HCT116 (cell line): ENCODE data around the gene DCLK3.

Experiments
- EGR1 ChIP-seq: IDR thresholded peaks from 2 replicates; pipeline ENCODE4 v1.6.1; 2012; ENCODE audit warnings: low read depth
- JUND ChIP-seq: IDR thresholded peaks from 2 replicates; pipeline ENCODE4 v1.6.1; 2012
- POLR2A ChIP-seq: IDR thresholded peaks from 2 replicates; pipeline ENCODE4 v1.7.0; 2011; ENCODE audit warnings: borderline replicate concordance; ENCODE audit not compliant: insufficient read depth, insufficient read length; ENCODE audit errors: extremely low read depth
- RAD21 ChIP-seq: IDR thresholded peaks from 2 replicates; pipeline ENCODE4 v1.6.1; 2012; ENCODE audit warnings: low read depth, mild to moderate bottlenecking
- TF ChIP-seq, protein P1 (sequence below), 3 experiments: fragments of 200-600 bp in 1 of 3; sonication (generic) in 1 of 3; IDR thresholded peaks in 2 of 3; conservative IDR thresholded peaks in 1 of 3; 2 replicates each; pipeline ENCODE4 v1.5.1; 2012 to 2017; ENCODE audit warnings: low read depth in 2 of 3, low read length in 2 of 3, antibody characterized with exemption in 1 of 3, borderline replicate concordance in 1 of 3, control low read depth in 1 of 3, mild to moderate bottlenecking in 1 of 3, mixed read lengths in 1 of 3, mixed run types in 1 of 3, moderate library complexity in 1 of 3; ENCODE audit not compliant: insufficient read depth in 1 of 3

DNA sequence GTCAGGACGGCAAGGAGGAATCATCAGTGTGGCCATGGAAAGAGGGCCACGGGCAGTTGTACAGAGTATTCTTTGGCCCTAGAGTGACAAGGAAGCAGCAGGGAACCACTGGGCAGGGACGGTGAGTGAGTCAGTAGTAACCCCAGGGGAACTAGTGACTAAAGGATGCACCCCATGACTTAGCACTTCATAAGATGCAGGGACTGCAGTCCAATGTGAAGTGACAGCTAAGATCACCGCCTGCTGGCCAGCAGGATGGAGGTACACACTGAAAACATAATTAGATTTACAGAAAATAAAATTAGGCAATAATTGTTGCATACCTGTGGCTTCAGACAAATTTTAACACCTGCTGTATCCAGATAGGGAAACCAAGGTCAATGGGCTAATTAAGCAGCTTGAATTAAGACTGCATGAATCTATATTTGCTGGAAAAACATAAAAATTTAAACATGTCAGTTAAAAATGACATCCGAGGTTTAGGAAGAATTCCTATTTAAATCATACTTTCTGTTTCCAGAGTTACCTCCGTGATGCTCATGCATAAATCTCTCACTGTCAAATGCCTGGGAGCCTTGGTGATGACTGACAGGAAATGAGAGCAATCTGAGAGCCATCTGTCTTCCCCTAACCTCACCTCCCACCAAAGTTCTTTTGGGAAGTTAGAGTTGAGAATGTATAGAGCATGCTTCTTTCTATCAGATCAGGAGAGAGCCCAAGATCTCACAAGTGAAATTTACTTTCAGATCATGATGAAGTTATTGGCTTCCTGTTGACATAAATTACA is 56.5 kb downstream of the DCLK3 start:
- no peak for TF ChIP-seq EGR1
- TF ChIP-seq POLR2A = no peak
- TF ChIP-seq, protein P1, sequence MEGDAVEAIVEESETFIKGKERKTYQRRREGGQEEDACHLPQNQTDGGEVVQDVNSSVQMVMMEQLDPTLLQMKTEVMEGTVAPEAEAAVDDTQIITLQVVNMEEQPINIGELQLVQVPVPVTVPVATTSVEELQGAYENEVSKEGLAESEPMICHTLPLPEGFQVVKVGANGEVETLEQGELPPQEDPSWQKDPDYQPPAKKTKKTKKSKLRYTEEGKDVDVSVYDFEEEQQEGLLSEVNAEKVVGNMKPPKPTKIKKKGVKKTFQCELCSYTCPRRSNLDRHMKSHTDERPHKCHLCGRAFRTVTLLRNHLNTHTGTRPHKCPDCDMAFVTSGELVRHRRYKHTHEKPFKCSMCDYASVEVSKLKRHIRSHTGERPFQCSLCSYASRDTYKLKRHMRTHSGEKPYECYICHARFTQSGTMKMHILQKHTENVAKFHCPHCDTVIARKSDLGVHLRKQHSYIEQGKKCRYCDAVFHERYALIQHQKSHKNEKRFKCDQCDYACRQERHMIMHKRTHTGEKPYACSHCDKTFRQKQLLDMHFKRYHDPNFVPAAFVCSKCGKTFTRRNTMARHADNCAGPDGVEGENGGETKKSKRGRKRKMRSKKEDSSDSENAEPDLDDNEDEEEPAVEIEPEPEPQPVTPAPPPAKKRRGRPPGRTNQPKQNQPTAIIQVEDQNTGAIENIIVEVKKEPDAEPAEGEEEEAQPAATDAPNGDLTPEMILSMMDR (IDR thresholded peaks at IDR 0.05 in 2 of 3, conservative IDR thresholded peaks at IDR 0.05 in 1 of 3; ENCODE audit: borderline replicate concordance in 1 of 3, insufficient read depth in 1 of 3, low read depth in 2 of 3, low read length in 2 of 3) = peak; percentile 22 to 71 (median 56); a peak in 5 of 6 replicates
- TF ChIP-seq JUND = no peak
- TF ChIP-seq RAD21 = peak; percentile 60
